GM08714 (cell line): ENCODE measurements around the gene TMEM191B.
"Not testable (repeated sequence)": the region's sequence is repeated elsewhere in the genome, so short reads cannot be mapped to it uniquely, and the experiment has no call there.

Experiments
- H3K4me3 ChIP-seq: fragments of 200-500 bp; sonication (Bioruptor generic); 2 replicates; pipeline ENCODE4 v1.5.1; 2014; ENCODE audit warnings: mild to moderate bottlenecking, low read length, inconsistent platforms

Gene TMEM191B

GRCh38 chr22:18527752-18528596 lies at the start of gene TMEM191B:
Gene TMEM191B, plus strand, starts transcription at chr22:18527802. Its CDS starts 179 bp downstream, at chr22:18527981.
- H3K4me3 ChIP-seq, result not testable (repeated sequence)

- not testable (repeated sequence) for H3K4me3 ChIP-seq
Measured at GRCh38 chr22:18496227-18496626, 31.4 kb upstream of the TMEM191B start.

GRCh38 chr22:18511327-18511726 lies 16.3 kb upstream of the TMEM191B start:
- H3K4me3 ChIP-seq, result not testable (repeated sequence)

GRCh38 chr22:18512378-18512777 lies 15.2 kb upstream of the TMEM191B start:
- H3K4me3 ChIP-seq, result not testable (repeated sequence)

GRCh38 chr22:18513454-18513853 lies 14.1 kb upstream of the TMEM191B start:
- not testable (repeated sequence) for H3K4me3 ChIP-seq

GRCh38 chr22:18518061-18518460 lies 9.5 kb upstream of the TMEM191B start, which contains the start of gene GGTLC3:
Gene GGTLC3, minus strand, starts transcription at chr22:18518161. Its CDS starts 264 bp downstream, at chr22:18517897.
- not testable (repeated sequence) for H3K4me3 ChIP-seq

GRCh38 chr22:18522762-18523161 lies 4.8 kb upstream of the TMEM191B start:
- not testable (repeated sequence) for H3K4me3 ChIP-seq

GRCh38 chr22:18523328-18523727 lies 4.3 kb upstream of the TMEM191B start:
- H3K4me3 ChIP-seq, result not testable (repeated sequence)

- not testable (repeated sequence) for H3K4me3 ChIP-seq
Measured at GRCh38 chr22:18528597-18529415, 1.2 kb downstream of the TMEM191B start.

GRCh38 chr22:18529416-18530145 lies 2.0 kb downstream of the TMEM191B start:
- not testable (repeated sequence) for H3K4me3 ChIP-seq

GRCh38 chr22:18533633-18534032 lies 6.0 kb downstream of the TMEM191B start:
- not testable (repeated sequence) for H3K4me3 ChIP-seq

- H3K4me3 ChIP-seq, result not testable (repeated sequence)
Measured at GRCh38 chr22:18534315-18534714, 6.7 kb downstream of the TMEM191B start.

GRCh38 chr22:18539994-18540393 lies 12.4 kb downstream of the TMEM191B start:
- not testable (repeated sequence) for H3K4me3 ChIP-seq

GRCh38 chr22:18543400-18543799 lies 15.8 kb downstream of the TMEM191B start:
- H3K4me3 ChIP-seq, result not testable (repeated sequence)

GRCh38 chr22:18544615-18545014 lies 17.0 kb downstream of the TMEM191B start:
- not testable (repeated sequence) for H3K4me3 ChIP-seq

GRCh38 chr22:18549458-18550179 lies 22.0 kb downstream of the TMEM191B start:
- H3K4me3 ChIP-seq, result not testable (repeated sequence)

GRCh38 chr22:18551046-18551445 lies 23.4 kb downstream of the TMEM191B start:
- H3K4me3 ChIP-seq, result not testable (repeated sequence)

GRCh38 chr22:18552839-18553597 lies 25.4 kb downstream of the TMEM191B start:
- not testable (repeated sequence) for H3K4me3 ChIP-seq

GRCh38 chr22:18554280-18555256 lies 27.0 kb downstream of the TMEM191B start:
- H3K4me3 ChIP-seq, result not testable (repeated sequence)
